Fibroblast of pulmonary artery (primary cell): Measurements from ENCODE around the gene GNPNAT1.
"Not testable (repeated sequence)": the region's sequence is repeated elsewhere in the genome, so short reads cannot be mapped to it uniquely, and the experiment has no call there.

Experiments
- DNase-seq: peaks from one replicate; pipeline ENCODE4 v3.0.0-alpha.2; 2010; ENCODE audit warnings: low read depth
- H3K4me3 ChIP-seq: replicated peaks from 2 replicates; pipeline ENCODE4 v1.5.1; 2011; ENCODE audit warnings: low read depth, mild to moderate bottlenecking, control low read depth, low read length, moderate library complexity
- CTCF ChIP-seq: IDR thresholded peaks from 2 replicates; pipeline ENCODE4 v1.5.1; 2011; ENCODE audit warnings: mild to moderate bottlenecking, control low read depth, low read length, inconsistent platforms; ENCODE audit errors: missing control alignments

Gene GNPNAT1

GRCh38 chr14:52730709-52731111, 60.7 kb downstream of the GNPNAT1 start:
- no peak for TF ChIP-seq CTCF
- peak overlapping the region; percentile 77 for H3K4me3 ChIP-seq
- peak; percentile 21 for DNase-seq

- peak within 1 kb of the TSS; percentile 77 for H3K4me3 ChIP-seq
Observed at GRCh38 chr14:52729925-52730708, 61.3 kb downstream of the GNPNAT1 start, which contains the start of gene STYX. Gene STYX (plus strand): TSS chr14:52730166. CDS start chr14:52730475, 309 bp downstream.

GRCh38 chr14:52729585-52729924, 61.9 kb downstream of the GNPNAT1 start:
- H3K4me3 ChIP-seq = peak overlapping the region; percentile 44
- no peak for DNase-seq
- no peak for TF ChIP-seq CTCF

More at GRCh38 chr14:52729925-52730708, 61.3 kb downstream of the GNPNAT1 start, which contains the start of gene STYX:
- no peak for TF ChIP-seq CTCF
- peak; percentile 98 for DNase-seq

GRCh38 chr14:52729035-52729434, 62.4 kb downstream of the GNPNAT1 start:
- not testable (repeated sequence) for DNase-seq, H3K4me3 ChIP-seq

GRCh38 chr14:52727509-52727908, 63.9 kb downstream of the GNPNAT1 start:
- H3K4me3 ChIP-seq, DNase-seq: not testable (repeated sequence)
